Fibroblast of skin of scalp (primary cell): ENCODE measurements around the gene MORF4L1. TPM values are rescaled to one million over a fixed set of nuclear protein-coding genes. Genes with fewer than 3 reads are reported as not detected.
"Not testable (repeated sequence)": the region's sequence is repeated elsewhere in the genome, so short reads cannot be mapped to it uniquely, and the experiment has no call there.

Experiments
- DNase-seq: peaks from one replicate; pipeline ENCODE4 v3.0.0-alpha.2; 2013
- polyA plus RNA-seq, 2 experiments: library from polyadenylated mRNA; unstranded; fragments of 120-200 nt; gene quantifications; one replicate each; pipeline ENCODE4 v1.2.1, GENCODE V29; 2013; ENCODE audit not compliant: insufficient read length in 2 of 2

MORF4L1 gene, protein sequence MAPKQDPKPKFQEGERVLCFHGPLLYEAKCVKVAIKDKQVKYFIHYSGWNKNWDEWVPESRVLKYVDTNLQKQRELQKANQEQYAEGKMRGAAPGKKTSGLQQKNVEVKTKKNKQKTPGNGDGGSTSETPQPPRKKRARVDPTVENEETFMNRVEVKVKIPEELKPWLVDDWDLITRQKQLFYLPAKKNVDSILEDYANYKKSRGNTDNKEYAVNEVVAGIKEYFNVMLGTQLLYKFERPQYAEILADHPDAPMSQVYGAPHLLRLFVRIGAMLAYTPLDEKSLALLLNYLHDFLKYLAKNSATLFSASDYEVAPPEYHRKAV
- polyA plus RNA-seq (2013, experiment 1 of 2; ENCODE audit: insufficient read length): 794 TPM
- polyA plus RNA-seq (2013, experiment 2 of 2; ENCODE audit: insufficient read length): 796 TPM

DNA sequence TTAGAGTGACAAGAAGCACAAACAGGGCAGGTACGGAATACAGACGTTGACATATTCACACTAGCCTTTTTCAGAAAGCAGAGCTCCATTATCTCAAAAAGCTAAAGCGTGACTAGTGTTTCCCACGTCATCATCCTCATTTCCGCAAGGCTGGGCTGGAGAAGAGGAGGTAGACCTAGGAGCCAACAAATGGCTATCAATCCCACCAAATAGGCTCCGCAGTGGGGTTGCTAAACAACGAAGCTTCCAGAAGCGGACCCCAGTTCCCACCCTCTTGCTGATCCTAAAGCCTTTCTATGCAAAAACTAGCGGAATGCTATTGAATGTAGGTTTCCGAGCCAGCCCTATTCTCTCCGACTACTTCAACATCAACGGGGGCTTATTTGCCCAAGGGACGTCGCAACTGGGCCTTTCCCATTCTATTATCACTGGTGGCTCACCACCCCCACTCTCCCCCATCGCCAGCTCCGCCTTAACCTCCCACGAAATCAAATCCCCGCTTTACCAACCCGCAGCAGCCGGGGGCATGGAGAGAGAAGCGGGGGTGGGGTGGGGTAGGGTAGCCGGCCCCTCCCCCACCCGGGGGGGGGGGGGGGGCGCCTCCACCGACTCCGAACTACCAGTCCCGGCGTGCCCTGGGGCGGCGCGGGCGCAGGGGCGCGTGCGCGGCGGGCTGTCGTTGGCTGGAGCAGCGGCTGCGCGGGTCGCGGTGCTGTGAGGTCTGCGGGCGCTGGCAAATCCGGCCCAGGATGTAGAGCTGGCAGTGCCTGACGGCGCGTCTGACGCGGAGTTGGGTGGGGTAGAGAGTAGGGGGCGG is at the start of gene MORF4L1:
TSS of gene MORF4L1 (plus strand) at position 736 of the 817 bp plus-strand sequence. CDS start 128 bp downstream, outside the sequence.
- peak; percentile 98 for DNase-seq

DNA sequence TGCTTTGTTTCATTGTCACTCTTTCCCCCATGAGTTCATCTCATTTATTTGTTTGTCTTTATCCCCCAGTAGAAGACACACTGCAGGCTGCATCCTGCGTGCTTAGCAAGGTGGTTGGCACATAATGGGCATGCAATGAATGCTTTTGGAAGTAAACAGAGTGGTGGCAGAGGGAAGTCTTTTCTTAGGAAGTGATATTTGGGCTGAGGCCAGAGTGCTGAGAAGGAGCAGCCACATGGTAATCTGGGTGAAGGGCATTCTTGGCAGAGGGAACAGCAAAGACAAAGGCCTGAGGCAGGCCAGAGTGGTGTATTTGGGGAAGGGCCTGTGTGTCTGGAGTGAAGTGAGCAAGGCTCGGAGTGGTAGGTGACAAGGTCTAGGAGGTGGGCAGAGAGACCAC is 43.8 kb upstream of the MORF4L1 start:
- no peak for DNase-seq

DNA sequence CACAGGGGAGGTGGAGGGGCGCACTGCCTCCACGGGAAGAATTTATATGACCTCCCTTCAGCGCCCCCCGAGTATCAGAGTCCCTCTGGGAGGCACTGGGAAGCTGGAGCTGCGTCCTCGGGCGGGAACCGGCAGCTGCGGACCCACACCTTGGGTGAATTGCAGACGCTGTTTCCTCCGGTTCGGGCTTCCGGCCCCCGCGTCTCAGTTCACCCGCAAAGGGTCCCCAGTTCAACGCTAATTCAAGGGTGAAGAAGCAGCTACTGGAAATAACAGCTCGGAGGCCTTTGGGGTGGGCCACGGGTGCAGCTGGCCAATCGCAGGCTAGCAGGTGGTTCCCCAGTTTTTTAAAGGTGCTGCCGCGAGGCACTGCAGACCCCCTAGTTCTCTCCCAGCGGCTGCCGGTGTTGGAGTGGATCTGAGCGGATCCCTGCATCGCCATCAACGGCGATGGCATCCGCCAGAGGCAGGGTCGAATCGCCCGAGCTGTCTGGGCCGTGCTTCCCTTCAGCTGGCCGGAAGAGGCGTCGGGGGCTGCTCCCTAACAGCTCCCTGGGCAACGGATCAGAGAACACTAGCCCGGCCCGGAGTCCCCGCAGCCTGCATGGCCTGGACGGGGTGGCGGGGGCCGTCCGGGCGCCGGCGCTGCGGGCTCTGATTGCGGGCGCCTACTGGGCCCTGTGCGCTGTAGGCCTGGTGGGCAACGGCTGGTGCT is 42.0 kb upstream of the MORF4L1 start:
- DNase-seq: no peak

DNA sequence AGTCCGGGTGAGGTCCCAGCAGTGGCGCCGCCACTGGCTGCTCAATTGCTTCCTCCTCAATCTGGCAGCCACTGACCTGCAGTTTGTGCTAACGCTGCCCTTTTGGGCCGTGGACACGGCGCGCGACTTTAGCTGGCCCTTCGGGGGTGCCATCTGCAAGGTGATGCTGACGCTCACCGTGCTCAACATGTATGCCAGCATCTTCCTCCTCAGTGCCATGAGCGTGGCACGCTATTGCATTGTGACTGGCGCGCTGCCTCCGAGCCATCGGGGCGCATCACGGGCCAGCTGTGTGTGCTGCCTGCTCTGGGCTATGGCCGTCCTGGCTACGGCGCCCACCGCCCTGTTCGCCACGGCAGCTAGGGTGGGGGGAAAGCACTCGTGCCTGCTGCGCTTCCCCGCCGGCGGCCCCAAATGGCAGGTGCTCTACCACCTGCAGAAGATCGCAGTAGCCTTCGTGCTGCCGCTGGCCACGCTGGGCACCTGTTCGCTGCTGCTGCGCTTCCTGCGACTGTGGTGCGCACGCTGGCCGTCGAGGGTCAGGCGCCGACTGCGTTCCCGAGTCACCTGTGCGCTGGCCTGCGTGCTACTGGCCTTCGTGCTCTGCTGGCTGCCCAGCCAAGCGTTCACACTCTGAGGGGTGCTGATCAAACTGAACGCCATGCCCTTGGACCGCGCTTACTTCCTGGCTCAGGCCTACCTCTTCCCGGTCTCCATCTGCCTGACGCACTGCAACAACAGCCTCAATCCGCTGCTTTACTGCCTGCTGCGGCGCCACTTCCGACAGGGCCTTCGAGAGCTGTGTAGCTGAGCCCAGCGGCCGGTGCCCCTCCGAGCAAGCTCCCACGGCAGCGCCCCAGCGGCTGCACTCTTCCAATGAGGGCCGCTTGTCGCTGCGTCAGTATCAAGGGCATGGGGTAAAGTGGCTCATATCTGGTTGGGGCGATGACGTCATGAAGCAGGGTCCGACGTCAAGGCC is 41.2 kb upstream of the MORF4L1 start:
- no peak for DNase-seq

DNA sequence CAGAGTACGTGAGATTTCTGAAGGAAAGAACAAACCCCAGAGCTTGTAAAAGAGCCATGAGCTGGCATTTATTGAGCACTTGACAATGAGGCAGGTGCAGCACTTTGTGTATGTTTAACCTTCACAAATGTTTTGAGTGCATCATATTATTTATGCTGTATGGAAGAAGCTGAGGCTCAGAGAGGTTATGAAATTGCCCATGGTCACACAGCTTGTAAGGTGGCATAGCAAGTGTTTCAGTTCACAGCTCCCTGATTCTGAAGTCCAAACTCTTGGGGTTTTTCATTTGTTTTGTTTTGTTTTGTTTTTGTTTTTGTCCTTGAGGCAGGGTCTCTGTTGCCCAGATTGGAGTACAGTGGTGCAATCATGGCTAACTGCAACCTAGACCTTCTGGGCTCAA is 36.4 kb upstream of the MORF4L1 start:
- no peak for DNase-seq

DNA sequence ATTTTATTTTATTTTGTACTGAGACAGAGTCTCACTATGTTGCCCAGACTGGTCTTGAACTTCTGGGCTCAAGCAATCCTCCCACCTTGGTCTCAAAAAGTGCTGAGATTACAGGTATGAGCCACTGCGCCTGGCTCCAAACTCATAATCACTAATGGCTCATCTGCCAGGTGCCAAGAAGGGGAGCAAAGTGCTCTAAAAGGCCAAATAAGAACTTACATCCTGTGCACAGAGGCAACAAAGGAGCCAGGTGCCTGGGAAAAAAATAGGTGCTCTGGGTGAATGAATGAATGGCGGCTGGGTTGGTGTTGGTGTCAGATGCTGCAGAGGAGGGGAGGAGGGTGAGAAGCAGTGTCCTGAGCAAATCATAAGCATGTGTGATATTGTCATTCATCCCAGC is 35.6 kb upstream of the MORF4L1 start:
- DNase-seq: no peak

DNA sequence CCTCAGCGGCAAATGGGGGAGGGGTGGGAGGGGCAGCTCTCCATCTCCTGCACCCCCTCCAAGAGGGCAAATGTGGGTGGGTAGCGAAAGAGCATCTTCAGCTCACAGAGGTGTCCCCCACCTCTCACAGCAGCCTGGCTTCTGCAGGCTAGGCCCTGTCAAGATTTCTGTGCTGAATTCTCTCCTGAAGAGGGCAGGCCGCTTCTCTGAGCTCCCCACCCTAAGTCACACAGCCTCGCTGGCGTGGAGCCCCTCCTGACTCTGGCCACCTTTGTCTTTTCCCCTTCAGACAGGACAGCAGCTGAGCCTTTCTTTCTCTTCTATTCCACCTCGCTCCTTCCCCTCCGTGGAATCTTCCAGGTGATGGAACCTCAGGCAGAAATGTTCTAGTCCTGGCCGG is 35.1 kb upstream of the MORF4L1 start:
- no peak for DNase-seq

DNA sequence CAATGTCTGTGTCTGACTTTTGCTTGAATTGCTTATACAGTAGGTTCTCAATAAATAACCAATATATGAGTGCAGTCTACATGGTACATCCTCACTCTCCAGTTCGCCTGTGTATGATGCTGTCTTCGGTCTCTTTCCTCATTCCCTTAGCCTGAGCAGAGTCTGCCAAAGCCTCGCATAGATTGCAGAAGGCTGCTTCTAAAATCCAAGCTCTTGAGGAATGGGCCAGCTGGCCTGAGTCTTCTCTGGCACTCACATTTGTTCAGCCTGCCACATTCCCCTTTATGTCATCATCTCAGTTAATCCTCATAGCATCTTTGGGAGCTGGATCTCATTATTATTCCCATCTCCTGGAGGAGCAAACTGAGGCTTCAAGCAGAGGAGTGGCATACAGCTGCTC is 34.2 kb upstream of the MORF4L1 start:
- DNase-seq: peak; percentile 41

DNA sequence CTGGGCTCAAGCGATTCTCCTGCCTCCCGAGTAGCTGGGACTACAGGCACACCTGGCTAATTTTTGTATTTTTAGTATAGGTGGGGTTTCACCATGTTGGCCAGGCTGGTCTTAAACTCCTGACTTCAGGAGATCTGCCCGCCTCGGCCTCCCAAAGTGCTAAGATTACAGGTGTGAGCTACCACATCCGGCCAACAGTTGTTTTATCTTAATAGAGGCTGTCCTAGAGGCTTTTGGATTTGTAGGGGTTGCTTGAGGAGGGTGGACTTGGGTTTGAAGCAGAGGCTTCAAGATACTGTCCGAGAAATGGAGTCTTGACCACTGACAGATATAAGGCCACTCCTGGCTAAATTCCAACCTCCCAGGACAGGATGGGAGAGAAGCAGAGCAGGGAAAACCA is 33.5 kb upstream of the MORF4L1 start:
- not testable (repeated sequence) for DNase-seq

DNA sequence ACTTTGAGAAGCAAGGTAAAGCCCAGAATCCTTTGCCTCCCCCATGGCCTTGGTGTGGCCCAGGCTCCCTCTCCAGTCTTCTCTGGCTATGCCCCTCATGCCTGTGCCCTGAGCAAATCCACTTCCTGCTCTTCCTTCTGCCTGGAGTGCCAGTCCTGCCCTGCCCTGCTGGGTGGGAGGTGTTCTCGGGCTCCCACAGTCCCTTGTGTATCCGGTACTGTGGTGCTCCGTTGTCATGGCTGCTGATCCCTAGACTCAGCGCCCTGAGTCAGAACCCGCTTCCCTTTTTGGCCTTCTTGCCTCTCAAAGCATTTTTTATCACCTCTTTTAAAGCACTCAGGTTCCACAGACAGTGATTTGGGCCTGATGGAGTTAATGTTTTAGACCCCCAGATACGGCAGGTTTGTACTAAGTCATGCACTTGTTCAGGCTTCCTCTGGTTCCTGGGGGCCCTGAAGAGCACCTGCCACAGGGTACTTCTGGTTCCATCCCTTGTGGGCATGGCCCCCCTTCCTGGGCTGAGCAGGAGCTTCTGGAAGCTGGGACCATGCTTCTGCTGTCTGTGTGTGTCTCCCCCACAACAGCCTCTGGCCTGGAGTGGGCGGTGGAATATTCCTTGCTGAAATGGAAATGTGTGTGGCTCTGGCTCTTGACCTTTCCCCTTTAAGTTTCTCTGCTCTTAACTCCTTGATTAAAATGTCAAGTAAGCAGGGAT is 31.9 kb upstream of the MORF4L1 start:
- DNase-seq: peak; percentile 65

DNA sequence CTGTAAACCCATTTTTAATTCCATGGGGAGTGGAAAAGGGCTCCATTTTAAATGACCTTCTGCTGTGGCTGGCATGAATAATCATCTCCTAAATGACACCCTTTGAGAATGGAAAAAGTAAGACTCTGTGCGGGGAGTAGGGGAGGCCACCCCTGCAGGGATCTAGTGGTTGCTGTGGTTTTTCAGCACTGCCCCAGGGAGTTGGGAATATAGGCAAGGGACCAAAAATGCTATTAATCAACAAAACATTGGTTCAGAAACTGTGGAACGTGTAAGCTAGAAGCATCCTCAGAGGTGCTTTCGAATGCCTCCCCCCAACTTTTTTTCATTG is 31.3 kb upstream of the MORF4L1 start:
- DNase-seq: peak; percentile 78

DNA sequence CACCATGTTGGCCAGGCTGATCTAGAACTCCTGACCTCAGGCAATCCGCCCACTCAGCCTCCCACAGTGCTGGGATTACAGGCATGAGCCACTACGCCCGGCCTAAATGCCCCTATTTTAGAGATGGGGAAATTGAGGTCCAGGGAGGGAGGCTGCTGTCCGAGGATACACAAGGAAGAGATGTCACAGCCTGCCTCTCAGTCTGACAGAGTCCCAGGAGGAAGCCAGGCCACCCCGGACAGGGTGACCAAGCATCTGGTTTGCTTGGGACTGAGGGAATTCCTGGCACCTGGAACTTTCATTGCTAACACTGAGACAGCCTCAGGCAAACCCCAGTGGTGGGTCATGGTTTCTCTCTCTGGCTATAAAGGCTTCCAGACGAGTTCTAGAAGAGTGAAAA is 30.8 kb upstream of the MORF4L1 start:
- no peak for DNase-seq

DNA sequence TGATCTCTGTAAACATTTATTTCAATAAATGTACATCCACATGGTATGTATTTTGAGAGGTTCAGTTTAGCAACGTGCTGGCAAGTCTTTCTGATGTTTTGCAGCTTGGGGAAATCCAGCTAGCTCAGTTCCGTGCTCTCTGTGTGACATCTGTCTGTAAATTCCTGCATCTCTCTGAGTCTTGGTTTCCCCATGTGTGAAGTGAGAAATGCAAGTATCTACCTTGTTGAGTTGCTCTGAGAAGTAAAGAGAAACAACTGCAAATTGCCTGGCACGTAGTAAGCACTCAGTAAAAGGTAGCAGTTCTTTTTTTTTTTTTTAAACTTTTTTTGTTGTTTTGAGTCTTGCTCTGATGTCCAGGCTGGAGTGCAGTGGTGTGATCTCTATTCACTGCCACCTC is 30.2 kb upstream of the MORF4L1 start:
- no peak for DNase-seq

DNA sequence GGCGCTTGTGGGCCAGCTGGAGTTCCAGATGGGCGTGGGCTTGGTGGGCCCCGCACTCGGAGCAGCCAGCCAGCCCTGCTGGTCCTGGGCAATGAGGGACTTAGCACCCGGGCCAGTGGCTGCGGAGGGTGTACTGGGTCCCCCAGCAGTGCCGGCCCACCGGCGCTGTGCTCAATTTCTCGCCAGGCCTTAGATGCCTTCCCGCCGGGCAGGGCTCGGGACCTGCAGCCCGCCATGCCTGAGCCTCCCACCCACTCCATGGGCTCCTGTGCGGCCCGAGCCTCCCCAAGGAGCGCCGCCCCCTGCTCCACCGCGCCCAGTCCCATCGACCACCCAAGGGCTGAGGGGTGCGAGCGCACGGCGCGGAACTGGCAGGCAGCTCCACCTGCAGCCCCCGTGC is 25.8 kb upstream of the MORF4L1 start:
- not testable (repeated sequence) for DNase-seq

DNA sequence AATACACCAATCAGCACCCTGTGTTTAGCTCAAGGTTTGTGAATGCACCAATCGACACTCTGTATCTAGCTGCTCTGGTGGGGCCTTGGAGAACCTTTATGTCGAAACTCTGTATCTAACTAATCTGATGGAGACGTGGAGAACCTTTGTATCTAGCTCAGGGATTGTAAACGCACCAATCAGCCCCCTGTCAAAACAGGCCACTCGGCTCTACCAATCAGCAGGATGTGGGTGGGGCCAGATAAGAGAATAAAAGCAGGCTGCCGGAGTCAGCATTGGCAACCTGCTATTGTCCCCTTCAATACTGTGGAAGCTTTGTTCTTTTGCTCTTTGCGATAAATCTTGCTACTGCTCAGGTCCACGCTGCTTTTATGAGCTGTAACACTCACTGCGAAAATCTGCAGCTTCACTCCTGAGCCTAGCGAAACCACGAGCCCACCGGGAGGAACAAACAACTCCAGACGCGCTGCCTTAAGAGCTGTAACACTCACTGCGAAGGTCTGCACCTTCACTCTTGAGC is 25.2 kb upstream of the MORF4L1 start:
- not testable (repeated sequence) for DNase-seq

DNA sequence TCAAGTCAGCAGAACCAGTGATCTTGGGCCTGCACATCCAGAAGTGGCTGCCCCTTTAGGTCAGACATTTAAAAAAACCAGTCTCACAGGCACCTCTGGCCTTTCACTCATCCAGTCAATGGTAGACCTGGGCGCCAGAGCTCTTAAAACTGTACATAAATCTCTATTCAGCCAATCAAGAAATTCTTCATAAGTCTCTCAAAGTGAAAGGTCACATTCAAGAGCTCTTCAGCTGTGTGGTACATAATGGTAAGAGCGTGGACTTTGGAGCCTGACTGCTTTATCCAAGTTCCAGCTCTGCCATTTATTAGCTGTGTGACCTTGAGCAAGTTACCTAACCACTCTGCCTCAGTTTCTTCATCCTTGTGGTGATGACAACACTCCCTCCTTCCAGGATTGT is 22.3 kb upstream of the MORF4L1 start:
- no peak for DNase-seq

DNA sequence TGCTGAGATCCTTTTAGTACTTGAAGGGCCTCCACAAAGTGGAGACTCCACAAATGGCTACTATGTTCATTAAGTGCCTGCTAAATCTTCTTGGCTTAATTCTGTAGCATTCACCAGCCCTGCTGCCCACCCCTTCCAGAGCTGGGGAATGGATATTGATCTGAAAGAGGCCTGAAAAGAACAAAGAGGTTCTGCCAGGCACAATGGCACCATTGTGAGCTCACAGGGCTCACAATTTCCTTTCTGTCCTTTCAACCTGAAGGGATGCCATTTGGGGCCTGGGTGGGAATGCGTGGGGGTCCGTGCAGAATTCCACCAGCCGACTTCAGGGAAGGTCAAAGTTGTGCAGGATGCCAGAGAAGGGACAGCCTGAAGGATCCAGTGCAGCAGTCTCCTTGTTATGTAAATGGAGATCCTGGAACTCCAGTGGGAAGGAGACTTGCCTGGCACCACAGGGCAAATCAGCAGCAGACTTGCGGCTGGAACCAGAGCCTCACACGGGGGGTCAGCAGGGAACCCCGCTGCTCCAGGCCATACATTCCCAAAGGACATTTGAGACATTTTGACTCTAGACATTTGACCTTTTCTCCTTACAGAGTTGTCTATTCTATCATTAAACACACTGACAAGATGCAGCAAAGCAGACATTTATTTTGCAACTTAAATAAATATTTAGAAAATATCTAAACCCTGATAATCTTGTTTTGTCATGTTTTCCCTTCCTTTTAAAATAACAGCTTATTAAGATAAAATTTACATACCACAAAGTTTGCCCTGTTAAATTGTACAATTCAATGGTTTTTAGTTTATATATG is 21.5 kb upstream of the MORF4L1 start:
- DNase-seq: no peak

DNA sequence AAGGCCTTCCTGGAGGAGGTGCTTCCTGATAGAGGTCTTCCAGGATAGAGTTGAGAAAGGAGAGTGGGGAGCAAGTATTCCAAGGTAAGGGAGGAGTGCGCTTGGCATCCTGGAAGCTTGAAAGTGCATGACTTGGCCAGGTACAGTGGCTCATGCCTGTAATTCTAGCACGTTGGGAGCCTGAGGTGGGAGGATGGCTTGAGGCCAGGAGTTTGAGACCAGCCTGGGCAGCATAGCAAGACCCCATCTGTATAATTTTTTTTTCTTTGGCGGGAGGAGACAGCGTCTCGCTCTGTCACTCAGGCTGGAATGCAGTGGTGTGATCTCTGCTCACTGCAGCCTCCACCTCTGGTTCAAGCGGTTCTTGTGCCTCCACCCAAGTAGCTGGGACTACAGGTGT is 19.2 kb upstream of the MORF4L1 start:
- no peak for DNase-seq

DNA sequence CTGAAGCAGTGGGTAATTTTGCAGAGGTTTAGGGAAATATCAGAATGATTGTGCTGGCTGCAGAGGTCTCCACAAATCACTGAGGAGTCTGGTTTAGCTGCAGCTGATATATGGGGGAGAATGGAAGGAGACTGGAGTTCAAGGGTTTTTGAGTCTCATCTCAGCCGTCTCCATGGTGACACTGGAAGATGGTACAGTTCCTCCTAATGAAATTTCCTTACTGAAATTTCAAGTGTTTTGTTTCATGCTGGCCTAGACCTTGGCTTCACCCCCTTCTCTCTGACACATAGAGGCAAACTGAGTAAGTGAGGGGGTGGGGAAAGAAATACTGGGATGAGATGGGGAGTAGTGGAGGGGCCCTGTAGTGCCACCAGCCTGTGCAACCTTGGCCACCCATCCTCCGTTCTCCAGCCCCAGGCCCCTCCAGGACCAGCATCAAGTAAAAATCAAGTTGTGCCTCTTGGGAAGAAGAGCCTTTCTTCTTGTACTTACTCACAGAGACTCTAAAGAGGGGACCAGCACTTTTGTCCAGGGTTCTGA is 17.8 kb upstream of the MORF4L1 start:
- DNase-seq: peak; percentile 24

DNA sequence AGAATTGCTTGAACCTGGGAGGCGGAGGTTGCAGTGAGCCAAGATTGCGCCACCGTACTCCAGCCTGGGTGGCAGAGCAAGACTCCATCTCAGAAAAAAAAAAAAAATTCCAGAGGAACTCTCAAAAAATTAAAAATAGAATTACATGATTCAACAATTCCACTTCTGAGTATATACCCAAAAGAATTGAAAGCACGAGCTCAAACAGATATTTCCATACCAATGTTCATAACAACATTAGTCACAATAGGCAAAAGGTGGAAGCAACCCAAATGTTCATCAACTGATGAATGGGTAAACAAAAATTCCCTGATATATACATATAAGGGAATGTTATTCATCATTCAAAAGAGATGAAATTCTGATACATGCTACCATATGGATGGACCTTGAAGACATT is 16.9 kb upstream of the MORF4L1 start:
- DNase-seq: peak; percentile 97
